OCI-LY1 (cell line): ENCODE data around the gene PON1.

Source experiments
- H2AFZ ChIP-seq: fragments of 200-600 bp; sonication (generic), shearing (Covaris generic); 2 replicates; pipeline ENCODE4 v1.6.0; 2014; ENCODE audit warnings: antibody characterized with exemption, mild to moderate bottlenecking, low read length
- H3F3A ChIP-seq: fragments of 200-600 bp; sonication (generic), shearing (Covaris generic); 2 replicates; pipeline ENCODE4 v1.6.0; 2014; ENCODE audit warnings: mild to moderate bottlenecking, antibody characterized with exemption, low read length, moderate library complexity; ENCODE audit not compliant: insufficient read depth
- H3K27ac ChIP-seq: fragments of 200-600 bp; sonication (generic); 2 replicates; pipeline ENCODE4 v1.5.1; 2014; ENCODE audit warnings: low read length, mixed run types, mild to moderate bottlenecking, low read depth; ENCODE audit not compliant: poor library complexity, severe bottlenecking
- H3K27me3 ChIP-seq: fragments of 200-600 bp; sonication (generic); 2 replicates; pipeline ENCODE4 v1.6.0; 2014; ENCODE audit warnings: antibody characterized with exemption, mild to moderate bottlenecking, low read length, moderate library complexity; ENCODE audit not compliant: insufficient read depth
- H3K36me3 ChIP-seq: fragments of 200-600 bp; sonication (generic); 2 replicates; pipeline ENCODE4 v1.6.1; 2014; ENCODE audit warnings: mild to moderate bottlenecking, antibody characterized with exemption, low read length, moderate library complexity, mixed read lengths; ENCODE audit not compliant: insufficient read depth
- H3K4me1 ChIP-seq: fragments of 200-600 bp; sonication (generic); 2 replicates; pipeline ENCODE4 v1.5.1; 2014; ENCODE audit warnings: mild to moderate bottlenecking, low read length, moderate library complexity; ENCODE audit not compliant: insufficient read depth, severe bottlenecking
- H3K4me2 ChIP-seq: fragments of 200-600 bp; sonication (generic), shearing (Covaris generic); 2 replicates; pipeline ENCODE4 v1.6.1; 2014; ENCODE audit warnings: low read length
- H3K4me3 ChIP-seq: fragments of 200-600 bp; sonication (generic); 2 replicates; pipeline ENCODE4 v1.5.1; 2014; ENCODE audit warnings: low read length, low read depth, mild to moderate bottlenecking, mixed read lengths; ENCODE audit not compliant: poor library complexity, severe bottlenecking
- H3K79me2 ChIP-seq: fragments of 200-600 bp; shearing (Covaris generic); 2 replicates; pipeline ENCODE4 v1.6.1; 2016; ENCODE audit warnings: mixed run types, low read length, mixed read lengths; ENCODE audit not compliant: insufficient read depth
- H3K9ac ChIP-seq: fragments of 200-600 bp; sonication (generic), shearing (Covaris generic); 2 replicates; pipeline ENCODE4 v1.6.1; 2014; ENCODE audit warnings: mild to moderate bottlenecking, low read length, mixed read lengths
- H3K9me2 ChIP-seq: fragments of 200-600 bp; sonication (generic), shearing (Covaris generic); 2 replicates; pipeline ENCODE4 v1.6.1; 2014; ENCODE audit warnings: low read depth, mild to moderate bottlenecking, low read length, mixed read lengths
- H3K9me3 ChIP-seq: fragments of 200-600 bp; shearing (Covaris generic); 2 replicates; pipeline ENCODE4 v1.6.1; 2014; ENCODE audit warnings: low read length, mixed read lengths
- H4K20me1 ChIP-seq: fragments of 200-600 bp; sonication (generic), shearing (Covaris generic); 2 replicates; pipeline ENCODE4 v1.6.0; 2016; ENCODE audit warnings: mild to moderate bottlenecking, low read length; ENCODE audit not compliant: insufficient read depth
- CTCF ChIP-seq: fragments of 200-600 bp; sonication (generic), shearing (Covaris generic); IDR thresholded peaks from 2 replicates; pipeline ENCODE4 v1.5.1; 2017; ENCODE audit warnings: mild to moderate bottlenecking, antibody characterized with exemption, low read length, moderate library complexity, mixed read lengths
- EZH2 ChIP-seq: fragments of 200-600 bp; sonication (generic), shearing (Covaris generic); IDR thresholded peaks from 2 replicates; pipeline ENCODE4 v1.8.0; 2017; ENCODE audit warnings: borderline replicate concordance, mixed run types, mild to moderate bottlenecking, antibody characterized with exemption, low read length, moderate library complexity, mixed read lengths

PON1 gene

GRCh38 chr7:95290166-95290830 lies 34.0 kb downstream of the PON1 start:
- Histone ChIP-seq H3K36me3 (no peaks in the 10 kb centered on the region), H3K27ac (no peak overlapping the region), H3F3A (no peaks in the 10 kb centered on the region), H3K4me1 (no peaks in the 10 kb centered on the region), H3K79me2 (no peaks in the 10 kb centered on the region), H2AFZ (no peak overlapping the region), H3K9me3 (no peaks in the 10 kb centered on the region), H3K9ac (no peak overlapping the region), H3K9me2 (no peaks in the 10 kb centered on the region), H3K27me3 (no peaks in the 10 kb centered on the region), H3K4me3 (no peak overlapping the region), H4K20me1 (no peaks in the 10 kb centered on the region), H3K4me2 (no peak overlapping the region)
- no peak for TF ChIP-seq EZH2
- TF ChIP-seq CTCF = no peak

DNA sequence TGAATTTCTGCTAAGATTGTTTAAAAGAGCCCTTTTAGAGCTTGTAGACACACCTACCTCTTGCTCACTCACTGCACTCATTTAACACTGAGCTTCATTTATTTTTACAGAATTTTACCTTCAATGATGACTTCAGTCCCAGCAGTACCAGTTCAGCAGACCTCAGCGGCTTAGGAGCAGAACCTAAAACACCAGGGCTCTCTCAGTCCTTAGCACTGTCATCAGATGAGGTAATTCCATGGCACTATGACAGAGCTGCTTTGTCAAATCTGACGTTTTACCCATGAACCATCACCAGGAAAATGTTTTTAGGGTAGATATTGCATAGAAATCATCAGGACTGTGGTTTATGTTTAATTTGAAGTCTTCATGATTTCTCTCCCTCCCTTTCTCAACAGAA lies 38.2 kb downstream of the PON1 start:
- Histone ChIP-seq H3K4me1 (no peaks in the 10 kb centered on the region), H3K9me3 (no peaks in the 10 kb centered on the region), H3K4me3 (no peak overlapping the region), H3K9me2 (no peaks in the 10 kb centered on the region), H3K27ac (no peak overlapping the region), H3K4me2 (no peak overlapping the region), H2AFZ (no peak overlapping the region), H3K9ac (no peak overlapping the region), H3K36me3 (no peaks in the 10 kb centered on the region), H3K27me3 (no peaks in the 10 kb centered on the region), H4K20me1 (no peaks in the 10 kb centered on the region), H3K79me2 (no peaks in the 10 kb centered on the region), H3F3A (no peaks in the 10 kb centered on the region)
- TF ChIP-seq EZH2 (no peak), CTCF (no peak)

DNA sequence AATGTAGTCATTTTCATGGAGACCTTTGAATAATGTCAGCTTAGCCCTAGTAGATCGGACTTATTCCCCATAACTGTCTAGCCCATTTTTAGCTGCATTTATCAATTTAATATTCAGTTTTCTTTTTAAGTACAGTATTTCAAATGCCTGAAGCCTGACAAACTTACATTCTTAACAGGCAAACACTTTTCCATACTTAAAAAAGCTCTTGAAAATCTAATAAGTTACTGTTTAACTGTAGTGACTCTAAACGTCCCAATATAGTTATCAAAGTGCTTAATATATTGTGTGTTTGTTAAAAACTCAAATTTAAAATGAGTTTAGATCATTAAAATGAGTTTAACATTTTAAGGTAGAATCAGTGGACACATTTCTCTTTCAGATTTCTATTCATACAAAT lies 44.9 kb downstream of the PON1 start:
- no peak for TF ChIP-seq CTCF
- no peak for TF ChIP-seq EZH2
- H3K4me2 ChIP-seq = no peak overlapping the region

More for the DNA sequence above, 44.9 kb downstream of the PON1 start:
- Histone ChIP-seq H3K9ac (no peak overlapping the region), H3K4me1 (no peaks in the 10 kb centered on the region), H3K79me2 (no peaks in the 10 kb centered on the region), H3K9me2 (no peaks in the 10 kb centered on the region), H3K4me3 (no peak overlapping the region), H3K27me3 (no peaks in the 10 kb centered on the region), H4K20me1 (no peaks in the 10 kb centered on the region), H2AFZ (no peak overlapping the region), H3K9me3 (no peaks in the 10 kb centered on the region), H3K27ac (no peak overlapping the region), H3K36me3 (no peaks in the 10 kb centered on the region), H3F3A (no peaks in the 10 kb centered on the region)
